Thoracic aorta (tissue), 2 donors: ENCODE data around the gene CPTP. TPM values are rescaled to one million over a fixed set of nuclear protein-coding genes. Genes with fewer than 3 reads are reported as not detected.

Source experiments
- ATAC-seq: fragments of 150-250 bp; one replicate; pipeline ENCODE4 v1.8.0; 2017; ENCODE audit warnings: low read depth; ENCODE audit not compliant: insufficient number of reproducible peaks, low FRiP score
- DNase-seq: peaks from one replicate; pipeline ENCODE4 v3.0.0-alpha.2; 2020; ENCODE audit warnings: low spot score
- H3K27ac ChIP-seq, 2 donors: fragments of 200-600 bp; sonication (generic); 1 replicate in 1 of 2; 2 replicates in 1 of 2; pipeline ENCODE4 v1.5.1; 2016; ENCODE audit warnings: mild to moderate bottlenecking in 2 of 2, moderate library complexity in 2 of 2
- H3K27me3 ChIP-seq: fragments of 200-600 bp; sonication (generic); replicated peaks from 2 replicates; pipeline ENCODE4 v1.6.0; 2016; ENCODE audit warnings: mild to moderate bottlenecking; ENCODE audit not compliant: insufficient read depth
- H3K36me3 ChIP-seq: fragments of 200-600 bp; sonication (generic); one replicate; pipeline ENCODE4 v1.5.1; 2016
- H3K4me1 ChIP-seq, 2 donors: fragments of 200-600 bp; sonication (generic); 1 replicate in 1 of 2; 2 replicates in 1 of 2; pipeline versions ENCODE4 v1.5.1 to v1.6.0; 2016; ENCODE audit warnings: low read depth in 2 of 2, mild to moderate bottlenecking in 1 of 2; ENCODE audit not compliant: control insufficient read depth in 1 of 2
- H3K4me3 ChIP-seq: fragments of 200-600 bp; sonication (generic); 2 replicates; pipeline ENCODE4 v1.5.1; 2016; ENCODE audit warnings: mild to moderate bottlenecking
- H3K9me3 ChIP-seq: fragments of 200-600 bp; sonication (generic); 2 replicates; pipeline ENCODE4 v1.5.1; 2016
- total RNA-seq, 2 donors: library from RNA; depleted of rRNA; stranded (reverse); fragments of >200 nt; gene quantifications; one replicate each; pipeline versions ENCODE4 v1.1.0 to v1.2.3, GENCODE V29; 2016
- TF ChIP-seq, protein P1 (sequence below): fragments of 200-600 bp; sonication (generic); IDR thresholded peaks from one replicate; pipeline ENCODE4 v1.5.1; 2019; ENCODE audit warnings: antibody characterized with exemption

The CPTP gene
- total RNA-seq, 2 donors from 2014 or later: 16.4 to 26.3 TPM

- Histone ChIP-seq H3K4me1 (peaks cover 29 to 31% of the 10 kb centered on the region in 2 donors), H3K9me3 (no peaks in the 10 kb centered on the region), H3K27ac (no peak overlapping the region), H3K4me3 (no peak overlapping the region), H3K36me3 (no peaks in the 10 kb centered on the region), H3K27me3 (no peaks in the 10 kb centered on the region)
- DNase-seq (no peak), ATAC-seq (no peak)
- TF ChIP-seq, protein P1, sequence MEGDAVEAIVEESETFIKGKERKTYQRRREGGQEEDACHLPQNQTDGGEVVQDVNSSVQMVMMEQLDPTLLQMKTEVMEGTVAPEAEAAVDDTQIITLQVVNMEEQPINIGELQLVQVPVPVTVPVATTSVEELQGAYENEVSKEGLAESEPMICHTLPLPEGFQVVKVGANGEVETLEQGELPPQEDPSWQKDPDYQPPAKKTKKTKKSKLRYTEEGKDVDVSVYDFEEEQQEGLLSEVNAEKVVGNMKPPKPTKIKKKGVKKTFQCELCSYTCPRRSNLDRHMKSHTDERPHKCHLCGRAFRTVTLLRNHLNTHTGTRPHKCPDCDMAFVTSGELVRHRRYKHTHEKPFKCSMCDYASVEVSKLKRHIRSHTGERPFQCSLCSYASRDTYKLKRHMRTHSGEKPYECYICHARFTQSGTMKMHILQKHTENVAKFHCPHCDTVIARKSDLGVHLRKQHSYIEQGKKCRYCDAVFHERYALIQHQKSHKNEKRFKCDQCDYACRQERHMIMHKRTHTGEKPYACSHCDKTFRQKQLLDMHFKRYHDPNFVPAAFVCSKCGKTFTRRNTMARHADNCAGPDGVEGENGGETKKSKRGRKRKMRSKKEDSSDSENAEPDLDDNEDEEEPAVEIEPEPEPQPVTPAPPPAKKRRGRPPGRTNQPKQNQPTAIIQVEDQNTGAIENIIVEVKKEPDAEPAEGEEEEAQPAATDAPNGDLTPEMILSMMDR: no peak
These were observed 21.6 kb upstream of the CPTP start for GRCh38 chr1:1302951-1303509.

GRCh38 chr1:1303736-1304135, 20.9 kb upstream of the CPTP start:
- H3K36me3 ChIP-seq: no peaks in the 10 kb centered on the region
- no peaks in the 10 kb centered on the region for H3K27me3 ChIP-seq
- no peak overlapping the region for H3K4me3 ChIP-seq
- H3K9me3 ChIP-seq: no peaks in the 10 kb centered on the region
- DNase-seq (no peak), ATAC-seq (no peak)
- TF ChIP-seq, protein P1: no peak
- H3K27ac ChIP-seq: no peak overlapping the region
- peaks cover 29 to 31% of the 10 kb centered on the region in 2 donors for H3K4me1 ChIP-seq

DNA sequence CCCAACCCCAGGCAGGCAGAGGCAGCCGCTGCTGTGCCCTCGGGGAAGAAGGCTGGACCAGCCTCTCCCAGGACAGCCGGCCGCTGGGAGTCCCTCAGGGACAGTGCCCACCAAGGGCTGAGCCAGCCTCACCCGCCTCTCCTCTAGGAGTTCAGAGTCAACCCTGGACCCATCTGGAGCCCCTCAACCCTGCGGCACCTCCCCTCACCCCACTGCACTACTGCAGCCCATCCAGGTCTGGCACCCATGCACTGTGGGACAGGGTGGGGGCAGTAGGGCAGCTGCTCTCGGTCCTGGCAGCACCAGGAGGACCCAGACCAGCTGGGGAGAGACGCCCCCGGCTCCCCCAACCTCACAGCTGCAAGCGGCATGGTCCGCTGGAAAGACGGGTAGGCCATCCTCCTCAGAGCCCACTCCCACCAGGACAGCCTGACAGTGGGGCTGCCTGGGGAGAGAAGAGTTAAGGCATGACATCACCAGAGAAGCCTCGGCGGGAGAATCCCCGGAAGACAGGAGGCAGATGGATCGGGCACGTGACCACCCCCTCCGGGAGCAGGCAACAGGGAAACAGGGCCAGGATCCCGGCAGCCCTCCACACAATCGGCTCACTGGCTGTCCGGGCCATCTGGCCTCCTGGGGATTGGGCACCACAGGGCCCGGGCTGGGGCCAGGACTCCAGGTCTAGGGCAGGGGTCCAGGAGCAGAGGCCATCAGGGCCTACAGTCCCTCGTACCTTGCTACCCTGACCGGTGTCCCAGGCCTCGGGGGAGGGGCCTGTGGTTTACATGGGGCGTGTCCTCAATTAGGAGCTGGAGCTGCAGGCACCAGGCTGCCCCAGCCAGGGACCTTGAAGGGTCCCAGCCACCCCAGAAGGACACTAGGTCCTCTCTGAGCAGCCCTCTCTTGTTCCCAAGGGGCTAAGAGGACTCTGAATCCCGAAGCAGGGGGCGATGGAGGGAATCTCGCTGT, 20.0 kb upstream of the CPTP start:
- no peaks in the 10 kb centered on the region for H3K36me3 ChIP-seq
- H3K4me3 ChIP-seq: peak overlapping the region; percentile 88
- H3K27me3 ChIP-seq: no peaks in the 10 kb centered on the region
- H3K9me3 ChIP-seq: no peaks in the 10 kb centered on the region
- DNase-seq: no peak
- H3K4me1 ChIP-seq: peaks cover 29 to 38% of the 10 kb centered on the region in 2 donors
- no peak overlapping the region for H3K27ac ChIP-seq
- TF ChIP-seq, protein P1: no peak
- ATAC-seq: no peak

DNA sequence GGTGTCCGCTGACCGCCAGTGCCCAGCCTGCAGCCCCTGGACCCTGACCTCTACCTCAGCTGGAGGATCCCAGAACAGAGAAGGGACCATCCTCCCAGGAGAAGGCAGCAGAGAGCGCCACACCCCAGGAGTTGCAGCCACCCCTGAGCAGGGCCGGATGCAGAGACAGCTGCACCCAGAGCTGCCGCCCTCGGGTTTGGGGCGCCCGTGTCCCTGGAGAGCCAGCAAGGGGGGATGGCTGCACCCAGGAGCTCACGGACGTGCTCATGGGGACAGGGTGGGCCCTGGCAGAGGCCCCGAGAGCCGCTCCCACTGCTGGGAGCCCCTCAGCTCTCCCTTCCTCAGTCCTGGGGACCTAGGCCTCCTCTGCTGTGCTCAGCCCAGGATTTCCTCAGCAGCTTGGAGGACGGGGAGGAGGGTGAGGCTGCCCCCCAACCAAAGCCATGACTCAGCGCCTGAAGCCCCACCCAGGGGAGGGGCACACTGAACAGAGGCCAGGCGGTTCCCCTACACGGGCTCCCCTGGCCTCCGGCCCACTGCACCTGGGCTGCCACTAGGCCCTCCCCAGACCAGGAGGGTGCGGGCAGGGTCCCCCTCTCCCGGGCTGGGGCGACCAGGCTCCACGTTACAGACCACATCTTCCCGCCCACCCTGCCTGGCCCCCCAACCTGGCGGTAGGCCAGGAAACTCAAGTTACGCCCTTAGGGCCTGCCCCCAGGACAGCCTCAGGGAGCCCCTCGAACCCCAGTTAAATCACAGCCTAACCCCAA, 19.1 kb upstream of the CPTP start:
- Histone ChIP-seq H3K36me3 (peaks cover 5% of the 10 kb centered on the region), H3K4me3 (peak overlapping the region; percentile 88), H3K9me3 (no peaks in the 10 kb centered on the region), H3K27me3 (no peaks in the 10 kb centered on the region), H3K4me1 (peaks cover 29 to 44% of the 10 kb centered on the region in 2 donors), H3K27ac (no peak overlapping the region)
- DNase-seq: no peak
- no peak for ATAC-seq
- TF ChIP-seq, protein P1: no peak
